ENCODE measurements around the gene PCTP.

The PCTP gene

DNA sequence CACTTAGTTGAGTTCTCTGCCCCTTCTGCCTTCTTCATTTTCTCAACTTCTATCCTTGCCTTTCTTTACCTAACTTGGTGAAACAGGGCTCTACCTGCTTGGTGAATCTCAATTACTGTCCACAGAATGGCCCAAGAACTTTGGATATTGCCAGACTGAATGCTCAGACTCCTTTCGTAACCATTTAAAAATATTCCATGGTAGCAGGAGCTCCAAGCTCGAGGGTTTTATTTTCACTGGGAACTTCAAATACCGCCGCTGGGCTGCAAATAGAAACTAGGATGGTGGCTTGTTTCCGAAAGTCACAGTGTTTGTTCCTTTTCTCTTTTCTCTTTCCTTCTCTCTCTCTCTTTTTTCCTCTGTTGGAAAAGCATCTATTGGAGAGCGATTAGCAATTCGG lies 41.4 kb upstream of the PCTP start:
- no peak for DNase-seq (ENCODE audit: low spot score)
- no peak overlapping the region for H3K4me3 ChIP-seq
- TF ChIP-seq, protein P1, sequence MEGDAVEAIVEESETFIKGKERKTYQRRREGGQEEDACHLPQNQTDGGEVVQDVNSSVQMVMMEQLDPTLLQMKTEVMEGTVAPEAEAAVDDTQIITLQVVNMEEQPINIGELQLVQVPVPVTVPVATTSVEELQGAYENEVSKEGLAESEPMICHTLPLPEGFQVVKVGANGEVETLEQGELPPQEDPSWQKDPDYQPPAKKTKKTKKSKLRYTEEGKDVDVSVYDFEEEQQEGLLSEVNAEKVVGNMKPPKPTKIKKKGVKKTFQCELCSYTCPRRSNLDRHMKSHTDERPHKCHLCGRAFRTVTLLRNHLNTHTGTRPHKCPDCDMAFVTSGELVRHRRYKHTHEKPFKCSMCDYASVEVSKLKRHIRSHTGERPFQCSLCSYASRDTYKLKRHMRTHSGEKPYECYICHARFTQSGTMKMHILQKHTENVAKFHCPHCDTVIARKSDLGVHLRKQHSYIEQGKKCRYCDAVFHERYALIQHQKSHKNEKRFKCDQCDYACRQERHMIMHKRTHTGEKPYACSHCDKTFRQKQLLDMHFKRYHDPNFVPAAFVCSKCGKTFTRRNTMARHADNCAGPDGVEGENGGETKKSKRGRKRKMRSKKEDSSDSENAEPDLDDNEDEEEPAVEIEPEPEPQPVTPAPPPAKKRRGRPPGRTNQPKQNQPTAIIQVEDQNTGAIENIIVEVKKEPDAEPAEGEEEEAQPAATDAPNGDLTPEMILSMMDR (IDR thresholded peaks at IDR 0.05) = no peak
- H3K27ac ChIP-seq = no peak overlapping the region

DNA sequence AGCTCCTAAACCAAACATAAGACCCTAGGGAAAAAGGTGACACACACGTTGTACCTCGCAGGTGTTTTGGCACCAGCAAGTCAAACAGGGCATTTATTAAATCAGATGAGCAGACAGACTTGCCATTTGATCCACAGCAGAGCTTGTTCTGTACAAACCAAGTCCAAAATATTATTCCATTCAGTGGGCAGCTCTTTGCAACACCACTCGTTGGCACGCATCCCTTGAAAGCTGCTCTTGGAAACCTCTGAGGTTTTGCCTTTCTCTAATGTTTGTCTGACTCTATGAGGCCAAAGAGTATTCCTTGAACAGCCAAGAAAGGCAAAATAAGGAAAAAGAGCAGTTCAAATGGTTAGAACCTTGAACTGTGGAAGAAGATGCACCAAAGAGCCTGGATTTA lies 40.9 kb upstream of the PCTP start:
- TF ChIP-seq, protein P1 (IDR thresholded peaks at IDR 0.05) = no peak

DNA sequence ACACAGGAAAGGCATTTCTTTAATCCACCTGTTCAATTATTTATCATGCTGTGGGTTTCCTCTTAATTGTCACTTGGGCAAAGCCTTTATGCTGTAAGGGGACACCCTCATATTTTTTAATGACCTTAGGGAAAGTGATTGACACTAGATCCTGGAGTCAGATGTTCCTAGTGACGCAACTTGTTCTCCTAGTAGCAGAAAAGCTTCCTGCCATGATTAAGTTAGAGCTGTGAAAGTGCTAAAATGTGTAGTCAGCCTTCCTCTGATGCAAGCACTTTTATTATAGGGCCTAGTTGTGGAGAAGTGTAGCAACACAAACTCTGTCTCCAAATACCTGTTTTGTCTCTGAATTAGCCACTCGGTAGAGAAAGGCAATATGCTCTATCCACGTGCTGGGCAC lies 40.4 kb upstream of the PCTP start:
- TF ChIP-seq, protein P1 (IDR thresholded peaks at IDR 0.05) = no peak
- H3K27ac ChIP-seq = peak overlapping the region in 1 of 2 donors; percentile 34
- no peak for DNase-seq (ENCODE audit: low spot score)
- no peak overlapping the region for H3K4me3 ChIP-seq

More for the DNA sequence above, 40.9 kb upstream of the PCTP start:
- H3K4me3 ChIP-seq = no peak overlapping the region
- no peak overlapping the region for H3K27ac ChIP-seq
- no peak for DNase-seq (ENCODE audit: low spot score)

DNA sequence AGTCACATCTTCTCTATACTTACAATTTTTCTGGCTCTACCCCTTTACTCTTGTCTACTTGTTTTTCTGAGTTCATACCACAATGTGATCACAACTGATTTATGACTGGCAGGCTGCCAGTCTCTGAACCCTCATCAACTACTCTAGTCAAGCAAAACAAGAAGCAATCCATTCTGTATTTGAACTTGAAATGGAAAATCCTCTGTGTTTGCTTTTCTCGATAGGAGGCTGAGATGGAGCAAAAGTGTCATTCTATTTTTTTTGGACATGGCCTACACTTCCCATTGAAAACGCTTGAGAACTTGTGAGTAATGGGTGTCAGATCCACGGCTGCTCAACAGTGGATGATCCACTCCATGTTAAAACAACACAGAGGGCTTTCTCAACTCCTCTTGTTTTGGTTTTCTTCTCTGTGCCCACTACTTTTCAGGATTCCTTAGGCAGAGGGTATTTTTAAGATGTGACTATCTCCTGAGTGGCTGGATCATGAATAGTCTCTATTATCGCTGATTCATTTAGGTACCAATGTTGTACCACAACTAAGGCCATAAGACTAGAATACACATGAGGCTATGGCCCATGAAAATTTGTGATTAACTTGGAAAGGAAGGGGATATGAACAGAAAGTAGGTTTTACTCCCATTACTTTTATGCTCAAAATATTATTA lies 39.9 kb upstream of the PCTP start:
- peak overlapping the region in 1 of 2 donors; percentile 34 for H3K27ac ChIP-seq
- no peak overlapping the region for H3K4me3 ChIP-seq
- no peak for DNase-seq (ENCODE audit: low spot score)
- TF ChIP-seq, protein P1 (IDR thresholded peaks at IDR 0.05) = no peak

DNA sequence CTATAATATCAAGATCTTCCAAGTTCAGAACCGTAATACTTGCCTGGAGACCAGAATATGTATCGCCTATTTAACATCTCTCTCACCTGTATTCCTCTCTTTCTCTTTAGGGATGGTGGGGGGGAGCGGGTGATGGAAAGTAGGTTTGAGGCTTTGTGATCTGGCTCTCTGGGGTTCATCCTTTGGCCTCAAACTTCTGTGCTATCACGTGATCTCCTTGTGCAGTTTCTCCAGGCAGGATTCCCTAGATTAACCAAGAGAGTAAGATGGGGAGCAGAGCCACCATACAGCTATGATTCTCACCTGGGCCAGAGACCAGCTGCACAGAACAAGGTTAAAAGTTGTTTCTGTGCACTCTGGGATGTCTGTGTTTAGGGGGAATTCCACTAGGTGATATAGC lies 33.4 kb upstream of the PCTP start:
- Histone ChIP-seq H3K27ac (no peak overlapping the region), H3K4me3 (no peak overlapping the region)
- no peak for DNase-seq (ENCODE audit: low spot score)
- TF ChIP-seq, protein P1 (IDR thresholded peaks at IDR 0.05) = no peak

DNA sequence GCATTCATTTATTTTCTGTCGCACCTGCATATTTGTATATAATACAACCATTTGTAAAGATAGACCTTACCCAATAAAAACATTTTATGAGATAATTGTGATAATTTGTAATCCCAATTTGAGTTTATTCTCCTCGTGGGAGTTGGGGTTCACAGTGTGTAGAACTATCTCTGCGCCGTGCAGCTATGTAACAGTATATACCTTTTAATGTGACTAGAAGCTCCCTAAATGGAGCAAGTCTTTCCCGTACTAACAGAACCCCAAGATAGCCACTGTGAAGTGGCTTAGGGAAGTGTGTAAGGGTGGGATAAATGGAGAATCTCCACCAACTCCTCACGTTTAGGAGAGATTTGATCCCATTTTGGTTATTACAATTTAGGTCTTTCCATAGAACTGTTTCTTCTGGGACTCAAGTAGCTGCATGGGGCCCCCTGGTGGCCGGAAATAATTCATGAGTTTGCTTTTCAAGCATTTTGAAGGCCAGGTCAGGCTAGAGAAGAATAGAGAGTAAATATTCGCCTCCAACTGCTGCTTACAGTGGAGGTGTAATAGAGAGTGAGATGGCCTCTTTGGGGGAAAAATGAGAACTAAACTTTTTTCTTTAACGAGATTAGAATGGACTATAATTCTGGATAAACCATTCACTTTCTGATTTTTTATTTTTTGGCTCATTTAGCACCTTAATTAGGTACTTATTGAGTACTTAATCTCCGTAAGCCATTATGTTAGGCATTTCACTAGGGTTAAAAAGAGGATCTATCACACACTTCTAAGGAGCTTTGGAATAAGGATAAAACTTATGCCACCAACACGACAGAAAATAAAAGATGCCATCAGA lies 32.7 kb upstream of the PCTP start:
- H3K4me3 ChIP-seq = no peak overlapping the region
- no peak for DNase-seq (ENCODE audit: low spot score)
- H3K27ac ChIP-seq = no peak overlapping the region
- TF ChIP-seq, protein P1 (IDR thresholded peaks at IDR 0.05) = peak; percentile 65
